ENCODE data around the gene CHD6.

The CHD6 gene

DNA sequence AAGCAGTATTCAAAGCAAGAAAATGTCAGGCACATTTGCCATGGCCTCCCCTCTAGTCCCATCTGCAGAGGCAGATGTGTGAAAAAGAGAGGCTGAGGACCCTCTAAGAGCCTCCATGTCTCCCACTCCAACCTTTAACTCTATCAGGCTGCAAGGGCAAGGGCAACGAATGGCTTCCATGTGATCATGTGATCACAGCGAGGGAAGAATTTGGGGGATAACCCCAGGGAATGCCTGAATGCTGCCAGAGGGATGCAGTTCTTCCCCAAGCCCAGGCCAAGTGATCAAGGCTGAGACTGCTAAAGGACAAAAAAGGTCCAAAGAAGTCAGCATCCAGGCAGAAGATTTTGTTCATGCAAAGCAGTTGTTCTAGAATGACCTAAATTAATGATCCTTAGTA, 4.9 kb downstream of the CHD6 start:
- no peak for TF ChIP-seq ZFX (IDR thresholded peaks at IDR 0.05)
- TF ChIP-seq, protein P1, sequence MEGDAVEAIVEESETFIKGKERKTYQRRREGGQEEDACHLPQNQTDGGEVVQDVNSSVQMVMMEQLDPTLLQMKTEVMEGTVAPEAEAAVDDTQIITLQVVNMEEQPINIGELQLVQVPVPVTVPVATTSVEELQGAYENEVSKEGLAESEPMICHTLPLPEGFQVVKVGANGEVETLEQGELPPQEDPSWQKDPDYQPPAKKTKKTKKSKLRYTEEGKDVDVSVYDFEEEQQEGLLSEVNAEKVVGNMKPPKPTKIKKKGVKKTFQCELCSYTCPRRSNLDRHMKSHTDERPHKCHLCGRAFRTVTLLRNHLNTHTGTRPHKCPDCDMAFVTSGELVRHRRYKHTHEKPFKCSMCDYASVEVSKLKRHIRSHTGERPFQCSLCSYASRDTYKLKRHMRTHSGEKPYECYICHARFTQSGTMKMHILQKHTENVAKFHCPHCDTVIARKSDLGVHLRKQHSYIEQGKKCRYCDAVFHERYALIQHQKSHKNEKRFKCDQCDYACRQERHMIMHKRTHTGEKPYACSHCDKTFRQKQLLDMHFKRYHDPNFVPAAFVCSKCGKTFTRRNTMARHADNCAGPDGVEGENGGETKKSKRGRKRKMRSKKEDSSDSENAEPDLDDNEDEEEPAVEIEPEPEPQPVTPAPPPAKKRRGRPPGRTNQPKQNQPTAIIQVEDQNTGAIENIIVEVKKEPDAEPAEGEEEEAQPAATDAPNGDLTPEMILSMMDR (conservative IDR thresholded peaks at IDR 0.05): no peak
- H3K27ac ChIP-seq: no peak overlapping the region

DNA sequence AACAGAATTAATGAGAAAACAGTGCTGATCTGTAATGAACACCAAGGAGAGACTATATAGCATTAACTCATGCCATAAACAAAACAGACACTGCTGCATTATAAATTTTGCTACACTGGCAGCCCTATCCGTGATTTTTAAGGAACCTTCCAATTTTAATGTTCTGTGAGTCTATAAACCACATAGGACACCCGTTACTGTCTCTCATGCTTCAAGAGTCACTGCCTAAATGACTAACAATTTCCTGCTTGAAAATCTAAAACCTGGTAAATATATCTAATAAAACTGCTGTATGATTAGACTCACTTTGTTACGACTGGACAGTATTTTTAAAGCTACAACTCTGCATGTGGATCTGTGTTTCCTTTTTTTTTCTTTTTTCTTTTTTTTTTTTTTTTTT, 8.7 kb downstream of the CHD6 start:
- TF ChIP-seq, protein P1 (conservative IDR thresholded peaks at IDR 0.05): no peak

DNA sequence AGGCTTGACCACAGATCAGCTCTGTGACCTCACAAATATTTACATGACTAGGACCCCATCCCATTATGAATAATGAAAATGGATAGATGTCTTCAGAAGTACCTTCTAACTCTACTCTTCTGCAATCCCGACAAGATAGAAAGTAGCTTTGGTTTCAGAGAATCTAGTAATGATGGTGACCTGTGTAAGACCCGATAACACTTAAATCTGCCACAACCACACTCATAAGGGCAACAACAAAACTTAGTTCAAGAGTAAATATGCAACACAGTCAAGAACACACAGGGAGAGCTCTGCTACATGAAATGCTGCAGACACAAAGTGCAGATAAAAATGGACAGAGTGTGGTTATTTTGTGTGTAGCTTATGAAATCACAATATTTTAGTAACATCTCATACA, 9.6 kb downstream of the CHD6 start:
- H3K27ac ChIP-seq: no peak overlapping the region
- no peak for TF ChIP-seq ZFX (IDR thresholded peaks at IDR 0.05)
- TF ChIP-seq, protein P1 (conservative IDR thresholded peaks at IDR 0.05): no peak

More for the DNA sequence above, 8.7 kb downstream of the CHD6 start:
- H3K27ac ChIP-seq: no peak overlapping the region

DNA sequence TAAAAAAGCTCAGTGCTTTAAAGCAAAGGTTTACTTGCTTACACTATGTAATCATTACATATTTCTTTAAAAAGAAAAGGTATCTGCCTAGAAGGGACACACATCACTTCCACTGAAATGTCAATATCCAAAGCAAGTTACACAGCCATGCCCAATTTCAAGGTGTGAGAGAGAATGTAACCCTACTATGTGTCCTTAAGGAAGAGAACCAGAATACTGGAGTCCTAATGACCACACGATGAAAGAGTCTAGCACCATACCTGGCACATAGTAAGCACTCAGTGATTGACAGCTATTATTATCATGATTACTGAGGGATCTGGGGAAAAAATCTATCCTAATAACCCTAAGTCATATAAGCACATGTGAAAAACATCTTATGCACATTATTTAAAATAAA, 10.4 kb downstream of the CHD6 start:
- H3K27ac ChIP-seq: no peak overlapping the region
- TF ChIP-seq, protein P1 (conservative IDR thresholded peaks at IDR 0.05): no peak
- TF ChIP-seq ZFX (IDR thresholded peaks at IDR 0.05): no peak

DNA sequence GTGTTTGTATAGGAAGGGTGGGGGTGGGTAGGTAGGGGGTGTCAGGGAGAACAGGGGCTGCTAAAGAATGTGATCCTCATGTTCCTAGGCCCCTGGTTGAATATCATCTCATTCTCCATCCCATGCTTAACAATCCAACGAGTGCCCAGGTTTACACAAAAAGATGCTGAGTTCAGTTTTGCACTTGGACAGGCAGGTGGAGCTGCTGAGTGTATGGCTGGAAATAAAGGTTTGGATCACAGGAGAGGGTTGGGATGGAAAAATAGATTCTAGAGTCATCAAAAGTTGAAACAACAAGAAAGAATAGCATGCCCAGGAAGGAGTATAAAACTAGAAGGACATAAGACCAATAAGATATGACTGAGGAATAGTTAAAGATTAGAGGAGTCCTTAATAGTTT, 14.2 kb downstream of the CHD6 start:
- TF ChIP-seq ZFX (IDR thresholded peaks at IDR 0.05): no peak
- TF ChIP-seq, protein P1 (conservative IDR thresholded peaks at IDR 0.05): peak; percentile 14
- no peak overlapping the region for H3K27ac ChIP-seq

DNA sequence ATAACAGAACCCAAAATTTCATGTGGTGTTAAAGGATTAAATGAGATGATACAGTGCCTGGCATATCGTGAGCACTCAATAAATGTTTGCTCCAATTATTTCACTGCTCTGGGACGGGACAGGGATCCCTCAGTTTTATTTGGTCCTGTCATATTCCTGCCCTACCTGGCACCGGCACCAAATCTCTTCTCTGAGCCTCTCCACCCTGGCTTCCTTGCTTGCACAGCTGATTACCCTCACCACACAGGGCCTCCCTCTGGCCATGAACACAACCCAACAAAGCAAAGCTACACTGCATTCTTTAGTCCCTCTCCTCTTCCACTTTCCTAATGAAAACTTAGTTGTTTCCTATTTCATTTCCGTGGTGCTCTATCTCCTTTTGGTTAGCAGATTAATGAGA, 16.4 kb downstream of the CHD6 start:
- H3K27ac ChIP-seq: no peak overlapping the region
- TF ChIP-seq, protein P1 (conservative IDR thresholded peaks at IDR 0.05): no peak
- no peak for TF ChIP-seq ZFX (IDR thresholded peaks at IDR 0.05)

DNA sequence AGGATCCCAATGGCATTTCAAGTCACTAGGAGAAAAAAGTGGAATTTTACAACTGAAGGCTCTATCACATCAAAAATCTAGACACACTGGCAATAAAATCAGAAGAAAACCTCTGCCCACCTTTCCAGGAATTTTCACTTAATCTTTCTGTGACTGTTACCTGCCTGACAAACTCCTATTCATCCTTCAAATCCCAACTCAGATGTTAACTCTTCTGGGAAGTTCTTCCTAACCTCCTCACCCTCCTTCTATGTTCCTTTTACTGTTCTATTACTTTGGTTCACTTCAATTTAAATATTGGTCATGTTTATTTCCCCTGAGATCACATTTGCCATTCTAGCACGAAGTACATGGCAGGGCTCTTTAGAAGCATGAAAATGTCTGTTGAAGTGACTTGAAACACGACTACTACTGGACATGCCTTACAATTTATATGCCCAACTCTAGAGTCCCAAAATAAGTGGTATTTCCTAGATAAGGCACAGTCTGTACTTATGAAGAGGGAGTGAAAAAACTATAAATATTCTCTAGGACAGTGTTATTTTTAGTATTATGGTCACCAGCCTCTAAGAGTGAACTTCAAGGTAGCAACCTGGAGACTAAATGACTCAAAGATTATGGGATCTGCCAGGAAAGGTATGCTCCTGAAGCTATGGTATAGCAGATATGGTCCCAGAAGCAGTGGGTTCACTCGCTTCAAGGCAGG, 17.1 kb downstream of the CHD6 start:
- TF ChIP-seq ZFX (IDR thresholded peaks at IDR 0.05): no peak
- TF ChIP-seq, protein P1 (conservative IDR thresholded peaks at IDR 0.05): no peak
- H3K27ac ChIP-seq: no peak overlapping the region

Data from C4-2B (cell line).